Chondrocyte (in vitro differentiated cells): ENCODE measurements around the gene SNPH. TPM values are rescaled to one million over a fixed set of nuclear protein-coding genes. Genes with fewer than 3 reads are reported as not detected.

ENCODE experiments used
- DNase-seq: peaks from one replicate; pipeline ENCODE4 v3.0.0; 2021; ENCODE audit warnings: mixed read lengths, low spot score
- H3K27ac Mint-ChIP-seq: one replicate; pipeline ENCODE4 v1.8.0; 2021; ENCODE audit warnings: mild to moderate bottlenecking, moderate library complexity, mixed read lengths; ENCODE audit not compliant: unreplicated experiment
- H3K27me3 Mint-ChIP-seq: 2 replicates; pipeline ENCODE4 v1.8.0; 2021; ENCODE audit warnings: low read depth, mixed read lengths
- H3K36me3 Mint-ChIP-seq: 2 replicates; pipeline ENCODE4 v1.8.0; 2021; ENCODE audit warnings: low read depth, mixed read lengths
- H3K4me1 Mint-ChIP-seq: 2 replicates; pipeline ENCODE4 v1.8.0; 2021; ENCODE audit warnings: low read depth, mild to moderate bottlenecking, mixed read lengths
- H3K4me3 Mint-ChIP-seq: one replicate; pipeline ENCODE4 v1.8.0; 2021; ENCODE audit warnings: mild to moderate bottlenecking, moderate library complexity, mixed read lengths; ENCODE audit not compliant: unreplicated experiment
- H3K9me3 Mint-ChIP-seq: 2 replicates; pipeline ENCODE4 v1.8.0; 2021; ENCODE audit warnings: low read depth, mixed read lengths
- total RNA-seq: library from RNA; stranded (reverse); gene quantifications from 3 replicates; pipeline ENCODE4 v1.2.1, GENCODE V29; 2021
- TF ChIP-seq, protein P1 (sequence below): fragments of 200-600 bp; sonication (generic); IDR thresholded peaks from 2 replicates; pipeline ENCODE4 v1.5.0; 2021; ENCODE audit warnings: antibody characterized with exemption, mild to moderate bottlenecking, moderate library complexity

SNPH gene
- total RNA-seq, 1 donor from 2014 or later: 12.8 TPM

- Mint-ChIP-seq H3K4me1 (peaks cover 10% of the 10 kb centered on the region), H3K4me3 (no peak overlapping the region), H3K27ac (no peak overlapping the region), H3K9me3 (peaks cover 29% of the 10 kb centered on the region), H3K27me3 (no peaks in the 10 kb centered on the region), H3K36me3 (peaks cover 8% of the 10 kb centered on the region)
- TF ChIP-seq, protein P1, sequence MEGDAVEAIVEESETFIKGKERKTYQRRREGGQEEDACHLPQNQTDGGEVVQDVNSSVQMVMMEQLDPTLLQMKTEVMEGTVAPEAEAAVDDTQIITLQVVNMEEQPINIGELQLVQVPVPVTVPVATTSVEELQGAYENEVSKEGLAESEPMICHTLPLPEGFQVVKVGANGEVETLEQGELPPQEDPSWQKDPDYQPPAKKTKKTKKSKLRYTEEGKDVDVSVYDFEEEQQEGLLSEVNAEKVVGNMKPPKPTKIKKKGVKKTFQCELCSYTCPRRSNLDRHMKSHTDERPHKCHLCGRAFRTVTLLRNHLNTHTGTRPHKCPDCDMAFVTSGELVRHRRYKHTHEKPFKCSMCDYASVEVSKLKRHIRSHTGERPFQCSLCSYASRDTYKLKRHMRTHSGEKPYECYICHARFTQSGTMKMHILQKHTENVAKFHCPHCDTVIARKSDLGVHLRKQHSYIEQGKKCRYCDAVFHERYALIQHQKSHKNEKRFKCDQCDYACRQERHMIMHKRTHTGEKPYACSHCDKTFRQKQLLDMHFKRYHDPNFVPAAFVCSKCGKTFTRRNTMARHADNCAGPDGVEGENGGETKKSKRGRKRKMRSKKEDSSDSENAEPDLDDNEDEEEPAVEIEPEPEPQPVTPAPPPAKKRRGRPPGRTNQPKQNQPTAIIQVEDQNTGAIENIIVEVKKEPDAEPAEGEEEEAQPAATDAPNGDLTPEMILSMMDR: no peak
- no peak for DNase-seq
These were observed 79.1 kb downstream of the SNPH start for GRCh38 chr20:1345030-1345755.

- Mint-ChIP-seq H3K27me3 (no peaks in the 10 kb centered on the region), H3K4me1 (peaks cover 10% of the 10 kb centered on the region), H3K27ac (no peak overlapping the region), H3K9me3 (peaks cover 32% of the 10 kb centered on the region), H3K4me3 (no peak overlapping the region), H3K36me3 (peaks cover 13% of the 10 kb centered on the region)
- TF ChIP-seq, protein P1: no peak
- DNase-seq: no peak
These were observed 79.6 kb downstream of the SNPH start for GRCh38 chr20:1345756-1346093.

GRCh38 chr20:1346315-1346969 is 80.3 kb downstream of the SNPH start:
- peaks cover 10% of the 10 kb centered on the region for H3K4me1 Mint-ChIP-seq
- DNase-seq: no peak
- TF ChIP-seq, protein P1: no peak
- no peak overlapping the region for H3K27ac Mint-ChIP-seq
- H3K36me3 Mint-ChIP-seq: peaks cover 17% of the 10 kb centered on the region
- H3K9me3 Mint-ChIP-seq: peaks cover 38% of the 10 kb centered on the region
- no peaks in the 10 kb centered on the region for H3K27me3 Mint-ChIP-seq
- no peak overlapping the region for H3K4me3 Mint-ChIP-seq

- TF ChIP-seq, protein P1: no peak
- H3K36me3 Mint-ChIP-seq: peaks cover 42% of the 10 kb centered on the region
- H3K4me3 Mint-ChIP-seq: no peak overlapping the region
- no peaks in the 10 kb centered on the region for H3K4me1 Mint-ChIP-seq
- no peak overlapping the region for H3K27ac Mint-ChIP-seq
- H3K27me3 Mint-ChIP-seq: no peaks in the 10 kb centered on the region
- DNase-seq: no peak
- peaks cover 36% of the 10 kb centered on the region for H3K9me3 Mint-ChIP-seq
These were observed 87.9 kb downstream of the SNPH start for GRCh38 chr20:1353956-1354355.

DNA sequence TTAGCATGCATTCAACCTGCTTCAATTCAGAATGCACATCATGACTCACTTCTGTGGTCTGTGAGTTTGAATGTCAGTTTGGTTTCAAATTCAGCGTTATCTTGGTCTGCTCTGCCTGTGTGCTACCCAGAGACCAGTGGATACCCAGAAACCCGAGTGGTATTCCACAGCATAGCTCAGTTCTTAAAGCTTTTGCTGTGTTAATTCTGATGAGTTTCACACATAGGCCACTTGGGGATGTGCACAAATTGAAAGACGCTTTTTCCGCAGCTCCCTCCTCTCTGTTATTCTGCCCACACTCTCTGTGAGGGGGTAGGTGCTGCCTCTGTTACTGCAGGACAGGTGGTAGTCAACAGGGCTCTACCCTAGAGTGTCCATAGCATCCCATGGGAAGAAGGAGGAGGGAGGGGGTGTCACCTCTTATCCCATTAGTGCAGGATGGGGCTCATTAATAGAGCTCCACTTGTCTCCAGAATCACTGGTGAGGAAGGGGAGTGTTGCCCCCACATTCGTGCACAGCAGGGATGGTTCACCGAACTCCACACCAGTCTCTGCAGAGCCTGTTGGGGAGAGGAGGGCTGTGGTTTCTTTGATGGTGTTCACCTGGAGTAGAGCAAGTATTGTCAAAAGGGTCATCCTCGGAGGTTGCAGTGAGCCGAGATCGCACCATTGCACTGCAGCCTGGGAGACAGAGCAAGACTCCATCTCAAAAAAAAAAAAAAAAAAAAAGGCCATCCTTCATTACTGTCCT is 92.0 kb downstream of the SNPH start:
- Mint-ChIP-seq H3K9me3 (peaks cover 15% of the 10 kb centered on the region), H3K27me3 (no peaks in the 10 kb centered on the region), H3K4me3 (no peak overlapping the region), H3K36me3 (peaks cover 39% of the 10 kb centered on the region), H3K27ac (no peak overlapping the region), H3K4me1 (no peaks in the 10 kb centered on the region)
- no peak for DNase-seq
- TF ChIP-seq, protein P1: no peak
